HL-60 (cell line): Measurements from ENCODE around the gene SLC27A3.

Experiments
- DNase-seq, 2 experiments: peaks; one replicate each; pipeline ENCODE4 v3.0.0-alpha.2; 2010 to 2020; ENCODE audit warnings: low read depth in 1 of 2, low spot score in 1 of 2
- H3K27ac ChIP-seq: fragments of 250-450 bp; sonication (Bioruptor Pico); replicated peaks from 2 replicates; pipeline ENCODE4 v1.5.1; 2020; ENCODE audit warnings: mild to moderate bottlenecking, moderate library complexity
- H3K27me3 ChIP-seq: fragments of 250-450 bp; sonication (Bioruptor Pico); 2 replicates; pipeline ENCODE4 v1.5.1; 2021; ENCODE audit warnings: mild to moderate bottlenecking, moderate library complexity; ENCODE audit not compliant: insufficient read depth, poor library complexity, severe bottlenecking
- H3K4me3 ChIP-seq: replicated peaks from 2 replicates; pipeline ENCODE4 v1.5.1; 2011; ENCODE audit warnings: mild to moderate bottlenecking, control low read depth, low read length; ENCODE audit not compliant: insufficient read depth
- GABPA ChIP-seq: IDR thresholded peaks from 2 replicates; pipeline ENCODE4 v1.6.1; 2012; ENCODE audit warnings: low read depth
- POLR2AphosphoS5 ChIP-seq: IDR thresholded peaks from 2 replicates; pipeline ENCODE4 v1.6.1; 2012; ENCODE audit warnings: low read depth
- REST ChIP-seq: IDR thresholded peaks from 2 replicates; pipeline ENCODE4 v1.6.1; 2012; ENCODE audit warnings: low read depth; ENCODE audit not compliant: insufficient replicate concordance
- SPI1 ChIP-seq: IDR thresholded peaks from 2 replicates; pipeline ENCODE4 v1.6.1; 2012; ENCODE audit warnings: low read depth, mild to moderate bottlenecking, borderline replicate concordance
- TF ChIP-seq, protein P1 (sequence below): IDR thresholded peaks from one replicate; pipeline ENCODE4 v1.5.1; 2011; ENCODE audit warnings: low read length, control low read depth, inconsistent platforms; ENCODE audit not compliant: insufficient read depth

The SLC27A3 gene

GRCh38 chr1:153752571-153753195 lies 22.5 kb upstream of the SLC27A3 start:
- no peak for TF ChIP-seq SPI1
- TF ChIP-seq POLR2AphosphoS5 = no peak
- TF ChIP-seq GABPA = no peak
- TF ChIP-seq REST = no peak
- Histone ChIP-seq H3K27me3 (no peaks in the 10 kb centered on the region), H3K27ac (no peak overlapping the region), H3K4me3 (no peak overlapping the region)
- no peak for DNase-seq

DNA sequence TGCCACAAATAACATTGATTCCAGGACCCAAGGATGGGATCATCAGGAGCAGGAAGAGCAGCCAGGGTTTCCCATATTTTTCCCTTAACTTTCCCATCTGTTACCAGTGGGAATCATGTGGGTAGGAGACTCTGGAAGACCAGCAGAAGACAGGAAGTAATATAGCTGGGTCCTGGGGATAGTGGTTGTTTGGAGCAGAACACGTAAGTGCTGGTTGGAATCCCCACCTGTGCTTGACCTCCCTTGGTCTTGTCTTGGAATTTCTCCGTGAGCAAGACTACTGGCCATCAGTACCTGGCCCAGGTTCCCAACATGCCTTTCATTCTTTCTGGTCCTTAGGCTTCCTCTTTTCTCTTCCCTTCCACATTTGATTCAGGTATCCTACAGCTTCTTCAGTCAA lies 20.9 kb upstream of the SLC27A3 start:
- Histone ChIP-seq H3K4me3 (no peak overlapping the region), H3K27me3 (no peaks in the 10 kb centered on the region), H3K27ac (no peak overlapping the region)
- DNase-seq = no peak
- no peak for TF ChIP-seq GABPA
- no peak for TF ChIP-seq SPI1
- no peak for TF ChIP-seq REST
- no peak for TF ChIP-seq POLR2AphosphoS5
- TF ChIP-seq, protein P1, sequence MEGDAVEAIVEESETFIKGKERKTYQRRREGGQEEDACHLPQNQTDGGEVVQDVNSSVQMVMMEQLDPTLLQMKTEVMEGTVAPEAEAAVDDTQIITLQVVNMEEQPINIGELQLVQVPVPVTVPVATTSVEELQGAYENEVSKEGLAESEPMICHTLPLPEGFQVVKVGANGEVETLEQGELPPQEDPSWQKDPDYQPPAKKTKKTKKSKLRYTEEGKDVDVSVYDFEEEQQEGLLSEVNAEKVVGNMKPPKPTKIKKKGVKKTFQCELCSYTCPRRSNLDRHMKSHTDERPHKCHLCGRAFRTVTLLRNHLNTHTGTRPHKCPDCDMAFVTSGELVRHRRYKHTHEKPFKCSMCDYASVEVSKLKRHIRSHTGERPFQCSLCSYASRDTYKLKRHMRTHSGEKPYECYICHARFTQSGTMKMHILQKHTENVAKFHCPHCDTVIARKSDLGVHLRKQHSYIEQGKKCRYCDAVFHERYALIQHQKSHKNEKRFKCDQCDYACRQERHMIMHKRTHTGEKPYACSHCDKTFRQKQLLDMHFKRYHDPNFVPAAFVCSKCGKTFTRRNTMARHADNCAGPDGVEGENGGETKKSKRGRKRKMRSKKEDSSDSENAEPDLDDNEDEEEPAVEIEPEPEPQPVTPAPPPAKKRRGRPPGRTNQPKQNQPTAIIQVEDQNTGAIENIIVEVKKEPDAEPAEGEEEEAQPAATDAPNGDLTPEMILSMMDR = no peak

- TF ChIP-seq, protein P1 = no peak
- TF ChIP-seq SPI1 (no peak), GABPA (no peak), POLR2AphosphoS5 (no peak), REST (no peak)
- no peak overlapping the region for H3K4me3 ChIP-seq
- no peaks in the 10 kb centered on the region for H3K27me3 ChIP-seq
- H3K27ac ChIP-seq = no peak overlapping the region
- no peak for DNase-seq
Observed at GRCh38 chr1:153760440-153760839, 14.8 kb upstream of the SLC27A3 start.
